ENCODE results near the gene NIT1. TPM values are rescaled to one million over a fixed set of nuclear protein-coding genes. Genes with fewer than 3 reads are reported as not detected.

NIT1 gene, protein sequence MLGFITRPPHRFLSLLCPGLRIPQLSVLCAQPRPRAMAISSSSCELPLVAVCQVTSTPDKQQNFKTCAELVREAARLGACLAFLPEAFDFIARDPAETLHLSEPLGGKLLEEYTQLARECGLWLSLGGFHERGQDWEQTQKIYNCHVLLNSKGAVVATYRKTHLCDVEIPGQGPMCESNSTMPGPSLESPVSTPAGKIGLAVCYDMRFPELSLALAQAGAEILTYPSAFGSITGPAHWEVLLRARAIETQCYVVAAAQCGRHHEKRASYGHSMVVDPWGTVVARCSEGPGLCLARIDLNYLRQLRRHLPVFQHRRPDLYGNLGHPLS
- total RNA-seq (2011; cell fraction: chromatin; rRNA removed; ENCODE audit: low replicate concordance) = 50.4 and 95.6 TPM in 2 replicates
- total RNA-seq (2011; cell fraction: nucleolus; rRNA removed) = 57.4 and 67.9 TPM in 2 replicates
- total RNA-seq (2011; cell fraction: nucleoplasm; rRNA removed) = 49.4 and 62.0 TPM in 2 replicates
- 23.1 and 29.3 TPM in 2 replicates for total RNA-seq (2014; rRNA removed)
- total RNA-seq (2014; rRNA removed; fragmentation: Illumina TruSeq; extraction: Trizol) = 30.2 and 30.9 TPM in 2 replicates
- total RNA-seq (2015; rRNA removed; fragmentation: Illumina TruSeq; extraction: Trizol) = 25.6 and 27.4 TPM in 2 replicates
- total RNA-seq (2021) = 35.9 and 41.0 TPM in 2 replicates
- 18.4 and 25.1 TPM in 2 replicates for polyA plus RNA-seq (2011; rRNA removed)
- polyA plus RNA-seq (2011; cell fraction: cytosol; rRNA removed) = 26.0 and 39.0 TPM in 2 replicates
- polyA plus RNA-seq (2011; cell fraction: nucleus; rRNA removed) = 90.2 and 129 TPM in 2 replicates
- polyA plus RNA-seq (2012) = 33.6 and 64.4 TPM in 2 replicates
- polyA plus RNA-seq (2014; fragmentation: Illumina TruSeq; extraction: Trizol) = 48.9 and 49.2 TPM in 2 replicates
- 10 to 100 TPM; 69.8 to 76.0 TPM for polyA plus RNA-seq (2014; fragmentation: Nextera tagmentation; extraction: Ambion mirVana)
- 33.7 and 35.5 TPM in 2 replicates for polyA plus RNA-seq (2014; rRNA removed)
- 15.2 and 18.3 TPM in 2 replicates for polyA minus RNA-seq (2011; rRNA and poly(A)+ RNA removed)
- 9.4 and 14.5 TPM in 2 replicates for polyA minus RNA-seq (2011; cell fraction: cytosol; rRNA and poly(A)+ RNA removed)
- 27.5 and 36.8 TPM in 2 replicates for polyA minus RNA-seq (2011; cell fraction: nucleus; rRNA and poly(A)+ RNA removed)
- percentile 83 among the genes with signal in this experiment for Bru-seq, nascent RNA
- percentile 64 among the genes with signal in this experiment for BruChase-seq, experiment 1, labeled RNA remaining after a 2-hour chase
- BruChase-seq, experiment 2, labeled RNA remaining after a 6-hour chase = percentile 63 among the genes with signal in this experiment
- long read RNA-seq, experiment 1, transcript NIT1-203 (7 exons, 1,362 nt) = major isoform, 24 of 50 reads
- long read RNA-seq, experiment 1, partial matches to known transcripts = 8 of 50 reads
- long read RNA-seq, experiment 1, other reads (novel, unspliced or antisense) = 14 of 50 reads
- long read RNA-seq, experiment 2, transcript NIT1-203 (7 exons, 1,362 nt) = major isoform, 15 of 36 reads
- long read RNA-seq, experiment 2, transcript NIT1-216 (6 exons, 1,351 nt) = minor isoform, 5 of 36 reads
- long read RNA-seq, experiment 2, partial matches to known transcripts = 9 of 36 reads
- long read RNA-seq, experiment 2, other reads (novel, unspliced or antisense) = 6 of 36 reads
- long read RNA-seq, experiment 3, transcript NIT1-203 (7 exons, 1,362 nt) = major isoform, 25 of 38 reads
- long read RNA-seq, experiment 3, partial matches to known transcripts = 2 of 38 reads
- long read RNA-seq, experiment 3, other reads (novel, unspliced or antisense) = 7 of 38 reads

DNA sequence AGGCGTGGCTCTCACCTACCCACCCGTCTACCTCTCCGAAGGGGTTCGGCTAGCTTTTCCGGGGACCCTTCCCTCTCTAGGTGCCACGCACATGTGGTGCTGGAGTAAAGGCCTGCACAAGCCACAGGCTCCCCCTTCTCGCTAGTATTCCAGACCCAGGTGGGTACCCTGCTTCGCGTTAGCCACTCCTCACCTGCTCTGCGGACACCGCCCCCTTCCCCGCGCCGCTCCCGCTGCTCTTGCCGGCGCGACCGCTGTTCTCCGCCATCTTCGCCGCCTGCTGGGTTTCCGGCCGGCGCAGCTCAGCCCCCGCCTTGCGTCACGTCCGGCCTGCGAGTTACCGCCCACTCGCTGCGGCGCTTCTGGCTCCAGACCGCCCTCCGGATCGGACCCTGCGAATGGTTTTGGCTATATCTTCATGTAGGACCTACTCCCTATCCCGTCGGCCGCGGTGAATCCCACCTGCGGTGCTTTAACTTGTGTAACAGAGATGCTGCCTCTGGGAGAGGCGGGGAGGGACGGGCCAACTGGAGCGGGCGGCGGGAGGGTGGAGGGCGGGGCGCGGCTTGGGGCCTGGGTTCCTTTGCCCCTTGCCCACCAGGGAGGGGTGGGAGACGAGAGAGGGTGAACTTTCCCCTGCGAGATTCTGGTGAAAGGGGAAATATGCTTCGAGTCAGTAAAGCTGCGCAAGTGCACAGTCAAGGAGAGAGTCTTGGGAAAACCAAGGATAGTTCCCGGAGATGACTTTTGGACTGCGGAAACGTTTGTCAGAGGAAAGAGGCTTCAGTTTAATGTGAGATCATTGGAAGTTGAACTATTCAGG lies at the start of gene NIT1, which contains the start of gene PFDN2:
TSS of gene NIT1 (plus strand) at position 347 of the 823 bp plus-strand sequence. CDS start at position 419, 72 bp downstream.
TSS of gene PFDN2 (minus strand) at position 279 of the 823 bp plus-strand sequence. CDS start at position 268, 11 bp downstream.
- in situ Hi-C loops (cut with MboI) = no loop called here
- Histone ChIP-seq H3K9me3 (replicated peaks; ENCODE audit: control insufficient read depth, insufficient read depth, low read depth, low read length) (no peaks in the 10 kb centered on the region), H3K27me3 (ENCODE audit: control insufficient read depth in 2 of 2, insufficient read depth in 2 of 2, low read length in 2 of 2) (no peaks in the 10 kb centered on the region; a peak in 1 of 5 replicates), H4K20me1 (replicated peaks; ENCODE audit: control insufficient read depth, insufficient read depth, low read length) (no peaks in the 10 kb centered on the region; the same call in 1 of the 2 replicates), H3K4me3 (peak within 1 kb of the TSS; percentile 81), H3K9ac (ENCODE audit: insufficient read depth in 1 of 2, low read depth in 2 of 2, low read length in 2 of 2) (peak within 1 kb of the TSS; percentile 97 to 99), H3K27ac (ENCODE audit: extremely low read depth, low read depth, low read length) (peak within 1 kb of the TSS; percentile 95), H3K36me3 (ENCODE audit: control insufficient read depth, insufficient read depth, low read length) (peaks cover 74% of the 10 kb centered on the region), H2AFZ (ENCODE audit: low read depth, low read length) (peak within 1 kb of the TSS; percentile 82), H3K79me2 (ENCODE audit: control insufficient read depth, insufficient read depth, low read length) (peaks cover 74% of the 10 kb centered on the region), H3K4me1 (replicated peaks in 1 of 2; ENCODE audit: control insufficient read depth in 2 of 2, insufficient read depth in 2 of 2, low read length in 2 of 2) (peaks cover 28 to 44% of the 10 kb centered on the region in 2 experiments), H3K9me1 (ENCODE audit: control insufficient read depth, insufficient read depth, low read length) (no peaks in the 10 kb centered on the region), H3K4me2 (ENCODE audit: insufficient read depth, low read length) (peak within 1 kb of the TSS; percentile 98)
- WGBS (ENCODE audit: insufficient coverage, low coverage, missing lambda C conversion rate) = under 1% methylated on average over 52 of the region's 58 CpGs
- DNase-seq (ENCODE audit: extremely low read depth in 1 of 4, low spot score in 3 of 4) (peak; percentile 85 to 93 (median 88)), FAIRE-seq (peak; percentile 91), ATAC-seq (peak; percentile 83)
- POLR2A ChIA-PET = interaction anchor here (0.6 to 5.3 kb wide), 10 partner anchors 9 to 905 kb away, joined by 3 to 39 read pairs (median 3); partner anchors contain the start of genes DEDD, NDUFS2 and PPOX
- CTCF ChIA-PET (ENCODE audit: low intra/inter-chr PET ratio) = no interaction called here
- intact Hi-C loops (cut with micrococcal nuclease) = loop anchor here (2.0 kb wide), 1 partner anchor 49 kb away; the partner anchor contains the start of gene PPOX
- no TSS peak for BruUV-seq (replicated peaks)
- peak; percentile 74; the same call in 1 of the 2 replicates for TF ChIP-seq MBD2 (IDR thresholded peaks at IDR 0.05; ENCODE audit: borderline replicate concordance, low read depth)
- no peak for TF ChIP-seq HNRNPH1 (optimal IDR thresholded peaks at IDR 0.05; ENCODE audit: low read depth, low read length)
- TF ChIP-seq E2F3 (CRISPR knock-in tag; IDR thresholded peaks at IDR 0.05) = peak; percentile 55; the same call in 1 of the 2 replicates
- no peak for TF ChIP-seq ZNF24 (IDR thresholded peaks at IDR 0.05)
- no peak for TF ChIP-seq ZNF584 (CRISPR knock-in tag; IDR thresholded peaks at IDR 0.05; ENCODE audit: low read depth)
- peak; percentile 86; the same call in 1 of the 2 replicates for TF ChIP-seq KAT7 (CRISPR knock-in tag; IDR thresholded peaks at IDR 0.05; ENCODE audit: borderline replicate concordance)
- no peak; a peak in 2 of 4 replicates for TF ChIP-seq SRF (CRISPR knock-in tag; IDR thresholded peaks at IDR 0.05)
- TF ChIP-seq ATF7 (IDR thresholded peaks at IDR 0.05) = peak; percentile 49; the same call in 1 of the 2 replicates
- no peak for TF ChIP-seq GABPB2 (CRISPR knock-in tag; conservative IDR thresholded peaks at IDR 0.05)
- TF ChIP-seq DDX20 (tag; IDR thresholded peaks at IDR 0.05; ENCODE audit: low read depth) = no peak
- TF ChIP-seq DPF2 (IDR thresholded peaks at IDR 0.05) = no peak
- no peak; the same call in 1 of the 2 replicates for TF ChIP-seq TCF7 (IDR thresholded peaks at IDR 0.05; ENCODE audit: borderline replicate concordance)
- peak; percentile 93 for TF ChIP-seq ETV5 (CRISPR knock-in tag; IDR thresholded peaks at IDR 0.05; ENCODE audit: low read depth)
- TF ChIP-seq NCOR1 (IDR thresholded peaks at IDR 0.05) = no peak
- TF ChIP-seq EP400 (IDR thresholded peaks at IDR 0.05) = peak; percentile 91
- peak; percentile 90 for TF ChIP-seq C11orf30 (IDR thresholded peaks at IDR 0.05; ENCODE audit: low read depth)
- TF ChIP-seq KDM2B (CRISPR knock-in tag; IDR thresholded peaks at IDR 0.05) = no peak

Data from K562 (cell line).